CD14-positive monocyte (primary cell): Measurements from ENCODE around the gene ANKRD44. TPM values are rescaled to one million over a fixed set of nuclear protein-coding genes. Genes with fewer than 3 reads are reported as not detected.

Experiments
- DNase-seq, 3 donors: peaks; one replicate each; pipeline ENCODE4 v3.0.0-alpha.2; 2011 to 2022
- H2AFZ ChIP-seq: 2 replicates; pipeline ENCODE4 v1.6.0; 2012; ENCODE audit warnings: mild to moderate bottlenecking, low read depth, low read length, inconsistent platforms; ENCODE audit not compliant: insufficient read depth, poor library complexity, severe bottlenecking
- H3K27ac ChIP-seq, 2 donors: 1 replicate in 1 of 2; 2 replicates in 1 of 2; pipeline ENCODE4 v1.5.1; 2012 to 2013; ENCODE audit warnings: low read length in 2 of 2, control low read depth in 1 of 2, inconsistent platforms in 1 of 2, low read depth in 1 of 2, mild to moderate bottlenecking in 1 of 2
- H3K27me3 ChIP-seq, 2 donors: one replicate each; pipeline versions ENCODE4 v1.6.0 to v1.6.1; 2011 to 2013; ENCODE audit warnings: low read length in 2 of 2; ENCODE audit not compliant: control insufficient read depth in 2 of 2, insufficient read depth in 2 of 2
- H3K36me3 ChIP-seq, 2 donors: replicated peaks in 1 of 2; 1 replicate in 1 of 2; 2 replicates in 1 of 2; pipeline versions ENCODE4 v1.5.1 to v1.6.1; 2012 to 2013; ENCODE audit warnings: low read length in 2 of 2, control low read depth in 1 of 2, inconsistent platforms in 1 of 2, mild to moderate bottlenecking in 1 of 2; ENCODE audit not compliant: insufficient read depth in 2 of 2, control insufficient read depth in 1 of 2
- H3K4me1 ChIP-seq, 2 donors: 1 replicate in 1 of 2; 2 replicates in 1 of 2; pipeline versions ENCODE4 v1.5.1 to v1.6.1; 2012 to 2013; ENCODE audit warnings: low read length in 2 of 2, control low read depth in 1 of 2, inconsistent platforms in 1 of 2, mild to moderate bottlenecking in 1 of 2, moderate library complexity in 1 of 2; ENCODE audit not compliant: insufficient read depth in 2 of 2, control insufficient read depth in 1 of 2
- H3K4me2 ChIP-seq: replicated peaks from 2 replicates; pipeline ENCODE3; 2012; ENCODE audit warnings: low read length, moderate library complexity, mild to moderate bottlenecking; ENCODE audit not compliant: poor library complexity, severe bottlenecking; ENCODE audit errors: extremely low read depth
- H3K4me3 ChIP-seq, 3 experiments: fragments of 200-600 bp in 1 of 3; sonication (generic) in 1 of 3; replicated peaks in 1 of 3; 1 replicate in 2 of 3; 2 replicates in 1 of 3; pipeline ENCODE4 v1.5.1; 2011 to 2013; ENCODE audit warnings: low read length in 3 of 3, mild to moderate bottlenecking in 3 of 3, control low read depth in 2 of 3, low read depth in 2 of 3, inconsistent platforms in 1 of 3, moderate library complexity in 1 of 3
- H3K79me2 ChIP-seq: 2 replicates; pipeline ENCODE4 v1.6.0; 2012; ENCODE audit warnings: mild to moderate bottlenecking, control low read depth, inconsistent platforms, low read length, moderate library complexity; ENCODE audit not compliant: insufficient read depth
- H3K9ac ChIP-seq: 2 replicates; pipeline ENCODE4 v1.6.0; 2017; ENCODE audit warnings: low read length, mild to moderate bottlenecking; ENCODE audit not compliant: insufficient read depth, poor library complexity, severe bottlenecking
- H3K9me3 ChIP-seq, 2 donors: replicated peaks in 1 of 2; 1 replicate in 1 of 2; 2 replicates in 1 of 2; pipeline versions ENCODE4 v1.5.1 to v1.6.1; 2012 to 2013; ENCODE audit warnings: low read length in 2 of 2, control low read depth in 1 of 2; ENCODE audit not compliant: control insufficient read depth in 1 of 2, insufficient read depth in 1 of 2
- H4K20me1 ChIP-seq: 2 replicates; pipeline ENCODE4 v1.6.0; 2012; ENCODE audit warnings: mild to moderate bottlenecking, low read length, control low read depth, moderate library complexity; ENCODE audit not compliant: insufficient read depth
- H3K27ac Mint-ChIP-seq, 7 donors: one replicate each; pipeline ENCODE4 v1.8.0; 2020; ENCODE audit warnings: mild to moderate bottlenecking in 7 of 7, mixed read lengths in 7 of 7, moderate library complexity in 6 of 7, inconsistent platforms in 2 of 7
- H3K27me3 Mint-ChIP-seq, 3 donors: one replicate each; pipeline ENCODE4 v1.8.0; 2021 to 2022; ENCODE audit warnings: low read depth in 3 of 3, mild to moderate bottlenecking in 3 of 3, mixed read lengths in 3 of 3, moderate library complexity in 3 of 3, inconsistent platforms in 1 of 3
- H3K36me3 Mint-ChIP-seq, 2 donors: one replicate each; pipeline ENCODE4 v1.8.0; 2020; ENCODE audit warnings: mixed read lengths in 2 of 2, inconsistent platforms in 1 of 2, mild to moderate bottlenecking in 1 of 2
- H3K4me1 Mint-ChIP-seq: one replicate; pipeline ENCODE4 v1.8.0; 2020; ENCODE audit warnings: mild to moderate bottlenecking, mixed read lengths
- H3K4me3 Mint-ChIP-seq, 2 donors: one replicate each; pipeline ENCODE4 v1.8.0; 2020; ENCODE audit warnings: mild to moderate bottlenecking in 2 of 2, mixed read lengths in 2 of 2, moderate library complexity in 1 of 2
- H3K9me3 Mint-ChIP-seq, 7 donors: one replicate each; pipeline ENCODE4 v1.8.0; 2020 to 2022; ENCODE audit warnings: mixed read lengths in 7 of 7, mild to moderate bottlenecking in 6 of 7, moderate library complexity in 6 of 7, inconsistent platforms in 2 of 7
- WGBS: methylation state at CpG from one replicate; pipeline ENCODE4 v1.1.5; 2013; ENCODE audit warnings: missing lambda C conversion rate; ENCODE audit not compliant: insufficient coverage; 5-methylcytosine and 5-hydroxymethylcytosine counted together
- intact Hi-C, 2 donors: fragments of 100-400 bp; cut with micrococcal nuclease; formaldehyde crosslinking; loops; one replicate each; pipeline versions ENCODE4 v1.15.0 to v1.15.1; 2023
- polyA plus RNA-seq, 3 donors: library from polyadenylated mRNA; depleted of rRNA in 1 of 3; unstranded in 2 of 3; stranded (reverse) in 1 of 3; fragments of 300-500 nt in 2 of 3; fragments of >200 nt in 1 of 3; fragmentation: Illumina TruSeq in 2 of 3; gene quantifications; 1 replicate in 2 of 3; 2 replicates in 1 of 3; pipeline ENCODE4 v1.2.3, GENCODE V29; 2012 to 2021
- TF ChIP-seq, protein P1 (sequence below): fragments of 200-600 bp; IDR thresholded peaks from one replicate; pipeline ENCODE4 v1.8.0; 2022; ENCODE audit warnings: antibody characterized with exemption, mild to moderate bottlenecking

The ANKRD44 gene
- polyA plus RNA-seq, 3 donors: 55.7 to 91.9 (median 64.9) TPM

DNA sequence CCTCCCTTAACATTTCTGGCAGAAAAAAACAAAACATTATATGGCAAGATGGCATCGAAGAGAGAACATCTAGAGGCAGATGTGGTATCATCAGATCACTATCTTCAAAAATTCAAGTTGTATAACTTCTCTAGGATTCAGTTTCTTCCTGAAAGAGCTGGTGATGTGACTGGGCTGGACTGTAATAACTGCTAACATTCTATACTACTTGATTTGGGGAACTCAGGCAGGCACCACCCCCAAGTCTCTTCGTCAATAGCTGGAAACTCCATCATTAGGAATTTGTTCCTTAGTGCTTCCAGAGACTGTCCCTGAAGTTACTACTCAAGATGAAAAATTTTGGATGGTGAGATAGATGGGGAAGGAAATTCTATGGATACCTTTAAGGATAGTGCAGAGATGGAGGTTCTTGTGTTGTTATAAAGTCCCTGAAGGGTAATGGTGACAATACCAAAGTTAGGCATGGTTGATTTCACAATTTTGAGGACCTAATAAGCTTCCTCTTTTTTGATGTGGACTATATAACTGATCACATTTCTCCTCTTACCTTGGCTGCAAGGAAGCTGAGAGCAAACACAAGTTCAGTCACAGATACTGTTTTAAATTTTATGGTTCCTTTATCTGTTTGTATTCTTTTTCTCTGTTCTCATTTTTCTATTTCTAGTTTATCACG lies 324.9 kb downstream of the ANKRD44 start:
- Mint-ChIP-seq H3K27me3 (peaks cover 0 to 3% (median 0%) of the 10 kb centered on the region in 3 donors), H3K27ac (peak overlapping the region; percentile 76 to 94 (median 93)), H3K4me3 (peak overlapping the region in 1 of 2 donors; percentile 24), H3K4me1 (peaks cover 68% of the 10 kb centered on the region), H3K9me3 (peaks cover 0 to 2% (median 0%) of the 10 kb centered on the region in 7 donors), H3K36me3 (peaks cover 11 to 12% of the 10 kb centered on the region in 2 donors)
- Histone ChIP-seq H3K4me3 (peak overlapping the region in 1 of 3 experiments; percentile 40), H2AFZ (peak overlapping the region; percentile 47), H3K79me2 (no peaks in the 10 kb centered on the region), H3K4me2 (peak overlapping the region; percentile 57), H3K9me3 (no peaks in the 10 kb centered on the region), H4K20me1 (peaks cover 4% of the 10 kb centered on the region), H3K4me1 (peaks cover 53 to 76% of the 10 kb centered on the region in 2 donors), H3K9ac (no peak overlapping the region), H3K27me3 (no peaks in the 10 kb centered on the region), H3K36me3 (peaks cover 0 to 13% of the 10 kb centered on the region in 2 donors), H3K27ac (peak overlapping the region; percentile 28 to 85)
- TF ChIP-seq, protein P1, sequence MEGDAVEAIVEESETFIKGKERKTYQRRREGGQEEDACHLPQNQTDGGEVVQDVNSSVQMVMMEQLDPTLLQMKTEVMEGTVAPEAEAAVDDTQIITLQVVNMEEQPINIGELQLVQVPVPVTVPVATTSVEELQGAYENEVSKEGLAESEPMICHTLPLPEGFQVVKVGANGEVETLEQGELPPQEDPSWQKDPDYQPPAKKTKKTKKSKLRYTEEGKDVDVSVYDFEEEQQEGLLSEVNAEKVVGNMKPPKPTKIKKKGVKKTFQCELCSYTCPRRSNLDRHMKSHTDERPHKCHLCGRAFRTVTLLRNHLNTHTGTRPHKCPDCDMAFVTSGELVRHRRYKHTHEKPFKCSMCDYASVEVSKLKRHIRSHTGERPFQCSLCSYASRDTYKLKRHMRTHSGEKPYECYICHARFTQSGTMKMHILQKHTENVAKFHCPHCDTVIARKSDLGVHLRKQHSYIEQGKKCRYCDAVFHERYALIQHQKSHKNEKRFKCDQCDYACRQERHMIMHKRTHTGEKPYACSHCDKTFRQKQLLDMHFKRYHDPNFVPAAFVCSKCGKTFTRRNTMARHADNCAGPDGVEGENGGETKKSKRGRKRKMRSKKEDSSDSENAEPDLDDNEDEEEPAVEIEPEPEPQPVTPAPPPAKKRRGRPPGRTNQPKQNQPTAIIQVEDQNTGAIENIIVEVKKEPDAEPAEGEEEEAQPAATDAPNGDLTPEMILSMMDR: no peak
- peak; percentile 58 to 82 (median 82) for DNase-seq
- intact Hi-C loops: loop anchor here in 1 of 2 donors (10.0 kb wide), 1 partner anchor 179 kb away; no protein-coding TSS in a partner anchor
- no CpG with 5 or more reads among the region's 3 CpGs for WGBS

DNA sequence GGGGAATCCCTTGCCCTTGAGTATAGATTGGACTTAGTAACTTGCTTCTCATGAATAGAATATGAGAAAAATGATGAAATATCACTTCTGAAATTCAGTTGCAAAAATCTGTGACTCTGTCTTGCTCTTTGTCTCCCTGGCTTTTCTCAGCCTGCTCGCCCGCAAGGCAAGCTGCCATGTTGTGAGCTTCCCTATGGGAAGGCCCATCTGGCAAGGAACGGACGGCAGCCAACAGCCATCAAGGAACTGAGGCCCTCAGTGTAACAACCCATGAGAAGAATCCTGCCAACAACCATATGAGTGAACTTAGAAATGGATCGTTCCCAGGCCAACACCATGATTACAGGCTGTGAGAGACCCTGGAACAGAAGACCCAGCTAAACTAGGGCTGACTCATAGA lies 325.7 kb downstream of the ANKRD44 start:
- peaks cover 0 to 5% of the 10 kb centered on the region in 2 donors for H3K36me3 ChIP-seq
- 80% methylated on average over 2 of the region's 5 CpGs for WGBS
- TF ChIP-seq, protein P1: no peak
- H3K36me3 Mint-ChIP-seq: peaks cover 5% of the 10 kb centered on the region in 2 donors
- peaks cover 62% of the 10 kb centered on the region for H3K4me1 Mint-ChIP-seq
- H3K27ac Mint-ChIP-seq: peak overlapping the region; percentile 76 to 94 (median 93)
- H3K4me3 ChIP-seq: peak overlapping the region in 1 of 3 experiments; percentile 40
- peak overlapping the region; percentile 57 for H3K4me2 ChIP-seq
- no peaks in the 10 kb centered on the region for H3K9me3 ChIP-seq
- peak in 2 of 3 donors; percentile 20 to 49 for DNase-seq
- no peaks in the 10 kb centered on the region for H3K79me2 ChIP-seq
- no peak overlapping the region for H3K4me3 Mint-ChIP-seq
- peaks cover 0 to 3% (median 0%) of the 10 kb centered on the region in 3 donors for H3K27me3 Mint-ChIP-seq
- H2AFZ ChIP-seq: no peak overlapping the region
- H3K27me3 ChIP-seq: no peaks in the 10 kb centered on the region
- peak overlapping the region; percentile 71 to 85 for H3K27ac ChIP-seq
- peaks cover 4% of the 10 kb centered on the region for H4K20me1 ChIP-seq
- no peak overlapping the region for H3K9ac ChIP-seq
- H3K9me3 Mint-ChIP-seq: peaks cover 0 to 2% (median 0%) of the 10 kb centered on the region in 7 donors
- H3K4me1 ChIP-seq: peaks cover 50 to 68% of the 10 kb centered on the region in 2 donors
- intact Hi-C loops: loop anchor here in 1 of 2 donors (5.0 to 10.0 kb wide), 2 partner anchors 58 to 180 kb away; partner anchors contain the start of gene PGAP1
